HepG2 (cell line): Measurements from ENCODE around the gene HID1. TPM values are rescaled to one million over a fixed set of nuclear protein-coding genes. Genes with fewer than 3 reads are reported as not detected.

Experiments
- ARNTL ChIP-seq: sonication (generic); formaldehyde crosslinking; IDR thresholded peaks from 2 replicates; pipeline ENCODE4 v1.4.0; 2020; ENCODE audit warnings: mild to moderate bottlenecking, missing genetic modification reagents
- BHLHE40 ChIP-seq: IDR thresholded peaks from 2 replicates; pipeline ENCODE4 v1.6.1; 2011; ENCODE audit warnings: low read length, improper control_type of control experiment
- MTERF4 ChIP-seq: sonication (generic); formaldehyde crosslinking; IDR thresholded peaks from 2 replicates; pipeline ENCODE4 v1.8.0; 2023; ENCODE audit warnings: mild to moderate bottlenecking, missing genetic modification reagents
- RERE ChIP-seq: IDR thresholded peaks from 2 replicates; pipeline ENCODE4 v1.6.1; 2016; ENCODE audit warnings: low read depth, missing genetic modification reagents, missing compliant biosample characterization
- SMYD3 ChIP-seq: sonication (generic); formaldehyde crosslinking; IDR thresholded peaks from 2 replicates; pipeline ENCODE4 v1.8.1; 2023; ENCODE audit warnings: mild to moderate bottlenecking, missing genetic modification reagents
- XRCC5 ChIP-seq: fragments of 200-400 bp; formaldehyde crosslinking; optimal IDR thresholded peaks from 2 replicates; pipeline ENCODE3; 2017; ENCODE audit warnings: mild to moderate bottlenecking, low read length
- YEATS4 ChIP-seq: sonication (generic); formaldehyde crosslinking; IDR thresholded peaks from 2 replicates; pipeline ENCODE4 v1.4.0; 2020; ENCODE audit warnings: missing genetic modification reagents, borderline replicate concordance
- ZNF580 ChIP-seq: IDR thresholded peaks from 2 replicates; pipeline ENCODE4 v1.6.1; 2016; ENCODE audit warnings: low read depth, borderline replicate concordance
- ZSCAN25 ChIP-seq: sonication (generic); formaldehyde crosslinking; IDR thresholded peaks from 2 replicates; pipeline ENCODE4 v1.8.0; 2022; ENCODE audit warnings: mild to moderate bottlenecking, missing genetic modification reagents
- ZSCAN30 ChIP-seq: sonication (generic); formaldehyde crosslinking; IDR thresholded peaks from 2 replicates; pipeline ENCODE4 v1.5.0; 2020; ENCODE audit warnings: mild to moderate bottlenecking, missing genetic modification reagents
- ZSCAN5A ChIP-seq: sonication (generic); formaldehyde crosslinking; IDR thresholded peaks from 2 replicates; pipeline ENCODE4 v1.8.0; 2022; ENCODE audit warnings: mild to moderate bottlenecking, missing genetic modification reagents, borderline replicate concordance
- ZXDC ChIP-seq: sonication (generic); formaldehyde crosslinking; IDR thresholded peaks from 2 replicates; pipeline ENCODE4 v1.5.0; 2020; ENCODE audit warnings: mild to moderate bottlenecking, missing genetic modification reagents
- polyA plus RNA-seq, 8 experiments: library from polyadenylated mRNA; depleted of rRNA in 3 of 8; stranded (reverse) in 7 of 8; unstranded in 1 of 8; fragments of >200 nt; fragmentation: Illumina TruSeq in 4 of 8; extraction: Trizol in 4 of 8; gene quantifications; 2 replicates each; pipeline versions ENCODE4 v1.2.1 to v1.2.3, GENCODE V29; 2011 to 2016; ENCODE audit warnings: low read depth in 4 of 8, missing spikeins in 1 of 8, mixed read lengths in 1 of 8; ENCODE audit not compliant: insufficient read depth in 1 of 8
- total RNA-seq, 5 experiments: library from RNA; depleted of rRNA; stranded (reverse); fragments of >200 nt; fragmentation: Illumina TruSeq; extraction: Trizol; gene quantifications; 2 replicates each; pipeline ENCODE4 v1.2.3, GENCODE V29; 2016; ENCODE audit warnings: low read depth in 1 of 5

The HID1 gene
- total and polyA plus RNA-seq, 2 of the 13 experiments (the other 11 are each of a cell fraction or from before 2014, with no cell fraction given) = 2.1 to 10.6 TPM

- peak; percentile 76; the same call in 1 of the 2 replicates for TF ChIP-seq YEATS4
- no peak for TF ChIP-seq ZSCAN30 (CRISPR knock-in tag)
- peak; percentile 91 for TF ChIP-seq ZSCAN5A (CRISPR knock-in tag)
- TF ChIP-seq BHLHE40 = peak; percentile 100
- TF ChIP-seq XRCC5 = peak; percentile 75
- TF ChIP-seq SMYD3 = 0 out of 2 replicates have a peak, but pooled peaks have one; percentile 59
- TF ChIP-seq RERE (CRISPR knock-in tag) = peak; percentile 17; the same call in 1 of the 2 replicates
- TF ChIP-seq ARNTL (CRISPR knock-in tag) = peak; percentile 96
- TF ChIP-seq ZXDC (CRISPR knock-in tag) = 0 out of 2 replicates have a peak, but pooled peaks have one; percentile 47
- no peak for TF ChIP-seq MTERF4 (CRISPR knock-in tag)
- peak; percentile 77; the same call in 1 of the 2 replicates for TF ChIP-seq ZNF580 (CRISPR knock-in tag)
- peak; percentile 20; the same call in 1 of the 2 replicates for TF ChIP-seq ZSCAN25 (CRISPR knock-in tag)
These were observed 11.8 kb downstream of the HID1 start (continued) for GRCh38 chr17:74960570-74961342.
